Activated CD4-positive, CD25-positive, alpha-beta regulatory T cell treated with anti-CD3 and anti-CD28 coated beads, Interleukin-2, amount 50 U/mL, for 16 hours (primary cell): Measurements from ENCODE around the gene TENM4.

Experiments used
- DNase-seq: peaks from one replicate; pipeline ENCODE4 v3.0.0-alpha.2; 2020; ENCODE audit warnings: low read depth, low spot score

TENM4 gene

GRCh38 chr11:79296141-79296540 is 144.7 kb downstream of the TENM4 start:
- no peak for DNase-seq

- DNase-seq: no peak
Observed at GRCh38 chr11:79294845-79295731, 145.7 kb downstream of the TENM4 start.

DNA sequence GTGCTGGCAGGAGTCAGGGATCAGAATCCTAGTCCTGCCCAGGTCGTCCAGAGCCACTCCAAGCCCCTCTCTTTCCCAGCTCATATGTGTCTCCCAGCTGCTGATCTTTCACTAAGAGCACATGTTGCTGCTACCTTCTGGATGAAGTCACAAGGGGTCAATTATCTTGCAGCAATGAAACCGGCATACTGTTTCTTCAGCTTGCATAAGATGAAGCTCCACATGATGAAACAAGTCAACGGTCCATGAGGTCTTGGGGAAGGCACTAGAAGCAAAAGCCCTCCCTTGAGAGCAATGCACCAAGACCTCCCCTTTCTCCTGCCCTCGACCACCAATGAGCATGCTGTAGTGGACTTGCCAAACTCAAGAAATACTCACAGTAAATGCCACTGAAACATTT is 148.9 kb downstream of the TENM4 start:
- DNase-seq: no peak

DNA sequence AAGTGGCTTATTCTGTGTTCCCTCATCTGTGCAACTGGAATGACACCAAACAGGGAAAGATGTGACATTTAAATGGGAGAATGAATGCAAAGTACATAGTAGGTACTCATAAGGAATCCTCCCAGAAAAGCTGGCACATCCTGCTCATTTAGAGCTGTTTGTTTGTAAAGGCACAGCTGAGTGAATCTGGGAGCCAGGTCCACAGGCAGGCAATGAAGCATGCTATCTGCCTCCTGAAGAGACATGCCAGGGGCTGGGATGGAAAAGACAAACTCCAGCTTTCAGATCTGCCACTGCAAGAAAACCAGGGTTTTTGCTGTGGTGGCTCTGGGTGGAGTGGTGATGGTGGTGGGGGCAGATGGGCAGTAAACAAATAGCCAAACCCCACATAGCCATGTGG is 150.1 kb downstream of the TENM4 start:
- DNase-seq: no peak

DNA sequence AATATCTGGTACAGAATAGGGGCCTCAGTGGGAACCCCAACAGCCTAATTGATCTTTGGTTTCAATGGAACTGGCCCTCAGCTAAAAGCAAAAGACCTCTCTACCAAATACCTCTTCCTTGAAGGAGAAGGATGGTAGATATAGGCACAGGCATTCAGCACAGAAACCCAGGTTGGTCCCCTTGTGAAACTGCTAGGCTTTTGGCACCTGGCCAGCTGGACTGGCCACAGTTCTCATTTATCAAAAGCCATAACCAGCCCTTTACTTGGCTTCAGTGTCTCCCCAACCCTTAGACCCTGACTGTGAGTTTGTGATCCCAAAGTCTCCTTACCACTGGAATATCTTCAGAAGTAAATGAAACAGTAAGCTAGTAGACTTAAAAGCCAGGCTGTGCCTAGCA is 152.9 kb downstream of the TENM4 start:
- DNase-seq: no peak

DNA sequence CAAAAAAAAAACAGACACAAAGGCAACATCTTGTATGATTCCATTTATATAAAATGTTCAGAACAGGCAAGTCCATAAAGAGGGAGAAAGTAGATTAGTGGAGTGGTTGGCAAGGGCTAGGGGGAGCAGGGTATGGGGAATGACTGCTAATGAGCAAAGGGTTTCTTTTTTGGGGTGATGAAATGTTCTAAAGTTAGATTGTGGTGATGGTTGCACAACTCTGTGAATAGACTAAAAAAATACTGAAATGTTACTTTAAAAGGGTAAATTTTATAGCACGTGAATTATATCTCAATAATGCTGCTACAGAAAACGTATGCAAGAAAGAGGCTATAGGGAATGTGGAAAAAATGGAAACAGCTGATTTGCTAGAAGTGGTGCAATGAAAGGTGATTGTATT is 155.1 kb downstream of the TENM4 start:
- DNase-seq: no peak

DNA sequence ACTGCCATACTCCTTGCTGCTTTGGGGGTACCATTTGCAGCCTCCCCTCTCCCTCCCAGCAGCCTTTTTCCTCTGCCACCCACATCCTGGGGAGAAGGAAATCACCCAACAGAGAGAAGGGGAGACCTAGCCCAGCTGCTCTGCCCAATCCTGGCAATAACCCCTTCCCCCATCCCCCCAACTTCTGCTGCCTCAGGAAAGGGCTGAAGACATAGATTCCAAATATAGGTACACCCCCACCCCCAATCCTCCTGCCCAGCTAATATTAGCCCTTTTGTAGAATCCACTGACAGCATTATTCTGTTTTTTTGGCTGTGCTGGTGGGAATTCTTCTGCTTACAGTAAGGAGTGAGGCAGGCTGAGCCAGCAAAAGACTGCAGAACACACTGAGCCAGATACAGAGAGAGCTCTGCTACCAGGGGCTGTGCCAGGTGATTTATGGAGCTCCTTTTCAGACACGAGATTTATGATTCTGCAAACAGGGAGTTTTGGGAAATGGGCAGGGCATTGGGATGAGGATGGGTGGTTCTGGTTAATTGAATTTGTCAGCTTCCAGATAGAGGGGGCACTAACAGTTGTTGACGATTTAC is 164.0 kb downstream of the TENM4 start:
- no peak for DNase-seq

DNA sequence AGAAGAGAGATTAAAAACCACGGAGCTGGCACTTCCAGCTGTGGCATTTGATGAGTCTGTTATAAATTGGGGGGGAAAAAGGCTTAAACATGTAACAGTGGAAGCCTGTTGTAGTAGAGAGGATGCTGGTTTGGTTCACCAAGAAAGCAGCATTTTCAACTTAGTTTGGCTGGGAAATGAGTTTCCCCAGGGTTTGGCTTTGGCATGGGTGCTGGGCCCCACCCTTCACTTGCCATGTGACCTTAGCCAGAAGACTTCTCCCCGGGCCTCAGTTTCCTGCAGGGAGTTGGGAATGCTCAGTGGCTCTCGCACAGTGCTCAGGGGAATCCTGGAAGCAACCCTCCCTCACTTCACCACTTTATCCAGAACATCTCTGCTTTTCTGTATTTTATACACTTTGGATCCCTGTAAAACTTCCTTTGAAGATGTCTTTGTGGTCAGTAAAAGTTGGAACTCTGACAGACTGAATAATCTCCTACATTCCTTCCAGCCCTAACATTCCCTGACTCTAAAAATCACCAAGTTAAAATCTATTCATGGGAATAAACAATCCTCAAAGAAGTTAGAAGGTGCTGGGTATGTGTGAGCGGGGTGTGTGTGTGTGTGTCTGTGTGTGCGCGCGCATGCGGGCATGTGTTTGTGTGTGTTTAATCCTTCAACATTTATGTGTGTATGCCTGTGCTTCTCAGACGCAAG is 166.0 kb downstream of the TENM4 start:
- DNase-seq: no peak

DNA sequence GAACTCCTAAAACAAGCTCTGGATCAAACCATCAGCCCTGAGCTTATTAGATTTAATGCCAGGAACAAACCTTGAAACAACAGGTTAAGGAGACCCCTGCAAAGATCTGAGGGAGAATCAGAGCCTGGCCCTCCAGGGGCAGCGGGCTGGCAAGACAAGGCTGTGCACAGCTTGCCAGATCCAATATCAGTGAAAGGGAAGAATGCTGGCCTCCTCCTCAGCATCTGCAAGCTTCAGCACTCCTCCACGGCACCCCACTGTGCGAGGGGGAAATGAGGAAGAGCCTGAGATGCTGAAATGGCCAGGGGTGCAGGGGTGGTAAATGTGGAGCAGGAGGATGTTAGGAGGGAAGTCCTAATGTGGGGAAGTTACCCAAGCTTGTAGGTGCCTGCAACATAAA is 167.0 kb downstream of the TENM4 start:
- no peak for DNase-seq

GRCh38 chr11:79269611-79270307 is 171.1 kb downstream of the TENM4 start:
- DNase-seq: no peak

- no peak for DNase-seq
Observed at GRCh38 chr11:79266396-79266795, 174.4 kb downstream of the TENM4 start.

GRCh38 chr11:79265756-79266322 is 175.0 kb downstream of the TENM4 start:
- no peak for DNase-seq

DNA sequence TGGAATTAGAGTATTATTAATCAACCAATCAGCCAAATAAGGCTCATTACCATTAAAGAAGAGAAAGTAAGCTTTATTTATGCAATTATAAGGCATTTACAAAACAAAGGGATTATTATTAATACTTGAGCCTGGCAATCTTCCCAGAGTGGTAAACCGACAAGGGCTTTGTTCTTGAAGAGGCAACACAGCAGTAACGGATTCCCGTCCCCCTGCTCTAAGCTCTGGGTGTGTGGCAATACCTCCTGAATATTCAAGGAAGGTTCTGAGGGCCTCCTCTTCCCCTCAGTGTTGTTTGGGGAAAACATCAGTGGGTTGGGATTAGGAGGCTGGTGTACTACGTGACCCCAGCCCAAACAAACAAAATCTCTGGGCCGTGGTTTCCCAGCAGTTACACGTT is 176.5 kb downstream of the TENM4 start:
- DNase-seq: no peak

DNA sequence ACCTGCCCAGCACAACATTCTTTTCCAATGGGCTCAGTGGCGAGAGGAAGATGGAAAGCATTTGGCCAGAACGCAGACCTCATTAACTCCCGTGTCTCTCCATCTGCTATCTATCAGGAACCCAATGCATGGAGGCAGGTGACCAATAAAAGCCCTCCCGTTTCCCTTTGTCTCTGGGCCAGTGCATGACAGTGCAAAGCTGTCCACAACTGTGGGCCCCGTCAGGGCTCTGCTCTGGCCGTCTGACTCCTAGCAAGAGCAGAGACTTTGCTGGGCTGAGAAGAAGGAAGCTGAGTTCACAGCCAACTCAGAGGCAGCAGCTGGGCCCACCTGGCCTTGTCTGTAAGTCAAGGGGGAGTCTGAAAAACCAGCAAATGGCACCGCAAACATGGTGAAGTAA is 177.8 kb downstream of the TENM4 start:
- no peak for DNase-seq

DNA sequence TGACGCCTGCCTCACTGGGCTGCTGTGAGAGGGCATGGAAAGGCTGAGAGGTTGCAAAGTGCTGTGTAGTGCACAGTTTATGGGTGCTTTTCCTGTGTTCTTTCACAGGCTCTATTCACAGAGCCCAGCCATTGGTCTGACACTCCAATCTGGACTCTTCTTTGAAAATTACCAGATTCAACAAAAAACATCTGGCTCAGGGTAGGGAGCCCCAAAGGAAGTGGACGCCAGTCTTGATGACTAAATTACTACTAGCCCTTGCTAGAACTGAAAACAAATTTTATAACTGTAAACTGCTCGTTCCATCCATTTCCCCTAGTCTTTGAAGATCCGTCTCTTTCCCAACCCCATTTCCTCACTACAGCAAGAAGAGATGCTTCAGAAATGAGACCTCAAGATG is 178.6 kb downstream of the TENM4 start:
- DNase-seq: no peak

GRCh38 chr11:79261684-79262083 is 179.1 kb downstream of the TENM4 start:
- DNase-seq: no peak

DNA sequence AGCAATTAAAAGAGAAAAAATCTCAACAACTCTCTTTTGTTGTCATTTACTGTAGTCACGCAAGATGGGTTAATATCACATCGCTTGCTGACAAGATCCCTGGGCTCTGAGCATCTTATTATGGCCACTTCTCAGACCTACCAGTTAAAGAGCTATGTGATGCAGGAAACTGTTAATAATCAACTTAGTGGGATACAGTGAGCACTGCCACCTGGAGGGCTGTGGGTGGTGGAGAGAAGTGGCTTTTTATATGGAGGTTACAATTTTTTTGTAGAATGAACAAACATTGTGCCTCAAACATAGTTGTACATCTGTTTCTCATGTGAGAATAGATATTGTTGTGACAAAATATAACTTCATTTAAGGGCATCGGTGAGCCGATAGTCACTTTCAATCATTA is 181.0 kb downstream of the TENM4 start:
- DNase-seq: no peak

DNA sequence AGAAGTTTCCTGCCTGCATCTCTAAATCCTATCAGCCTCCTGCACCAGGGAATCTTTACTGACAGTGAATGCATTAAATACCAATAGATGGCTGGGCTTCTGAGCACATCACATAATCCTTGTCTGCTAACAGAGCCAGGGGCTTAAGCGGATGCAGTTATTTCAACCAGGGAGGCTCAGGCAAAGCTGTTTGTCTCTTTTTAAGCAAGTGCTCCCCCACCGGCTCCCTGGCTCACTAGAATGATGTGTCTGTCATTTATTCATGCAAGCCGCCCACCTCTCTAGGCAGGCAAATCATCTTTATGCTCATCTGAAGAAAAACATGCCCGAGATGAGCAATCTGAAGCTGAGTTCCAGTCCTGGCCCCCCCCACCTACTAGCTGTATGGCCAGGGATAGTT is 182.3 kb downstream of the TENM4 start:
- DNase-seq: no peak

DNA sequence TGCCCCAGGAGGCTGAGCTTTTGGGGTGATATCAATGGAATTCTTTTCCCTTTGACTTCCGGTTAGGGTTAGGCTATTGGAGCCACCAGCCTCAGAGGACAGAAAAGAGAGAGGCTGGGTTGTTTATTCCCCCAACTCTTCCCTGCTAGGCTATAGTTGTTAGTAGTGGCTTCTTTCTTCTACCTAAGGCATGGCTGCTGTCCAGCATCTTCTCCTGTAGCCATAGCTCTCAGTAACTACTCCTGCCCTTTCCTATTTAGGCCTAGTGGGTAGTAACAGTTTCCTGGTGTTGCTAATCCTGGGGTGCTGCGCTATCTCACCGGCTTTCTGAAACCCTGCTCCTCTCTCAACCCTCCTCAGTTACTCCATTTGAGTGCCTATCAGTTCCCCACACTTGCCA is 184.9 kb downstream of the TENM4 start:
- no peak for DNase-seq

DNA sequence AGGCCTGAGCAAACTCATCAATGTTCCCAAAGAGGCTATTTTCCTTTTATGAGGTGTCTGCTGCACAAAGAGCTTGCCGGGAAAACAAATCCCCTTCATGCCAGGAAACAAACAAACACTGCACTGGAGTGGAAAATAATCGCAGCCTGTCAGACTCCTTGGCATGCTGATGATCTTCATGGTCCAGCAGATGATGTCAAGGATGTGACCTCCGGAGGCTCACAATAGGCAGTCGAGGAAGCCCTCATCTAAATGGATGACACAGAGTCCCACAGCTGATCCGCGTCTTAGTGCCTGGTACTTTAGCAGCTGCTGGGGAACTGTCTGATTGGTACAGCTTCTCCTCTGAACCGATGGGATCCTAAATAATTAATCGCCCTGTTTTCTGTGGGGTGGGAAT is 187.6 kb downstream of the TENM4 start:
- no peak for DNase-seq

DNA sequence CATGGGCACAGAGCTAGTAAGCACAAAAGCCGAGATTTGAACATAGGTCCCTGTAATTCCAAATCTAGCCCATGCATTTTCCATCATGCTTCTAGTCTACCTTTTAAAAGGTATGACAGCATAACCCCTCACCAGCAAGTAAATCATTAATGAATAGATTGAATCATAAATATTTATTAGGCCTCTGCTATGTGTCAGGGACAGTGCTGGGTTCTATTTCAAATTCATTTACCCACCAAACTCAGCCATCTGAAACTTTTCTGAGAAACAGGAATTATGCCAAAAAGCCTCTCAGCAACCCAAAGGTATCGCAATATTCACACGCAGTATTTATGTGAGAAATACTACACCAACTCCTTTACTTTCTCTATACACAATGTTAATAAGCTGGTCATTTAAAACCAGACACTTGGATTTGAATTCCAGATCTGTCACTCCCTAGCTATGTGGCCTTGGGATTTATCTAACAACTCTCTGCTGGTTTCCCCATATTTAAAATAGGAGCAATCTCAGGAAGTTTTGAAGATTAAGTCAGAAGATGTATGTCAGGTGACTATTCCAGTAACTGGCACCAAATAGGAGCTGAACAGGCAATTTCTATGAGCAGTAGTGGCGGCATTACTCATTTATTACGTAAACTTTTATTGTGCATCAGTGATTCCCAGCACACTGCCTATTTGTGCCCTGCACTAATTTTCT is 191.4 kb downstream of the TENM4 start:
- no peak for DNase-seq
